A549 (cell line): Measurements from ENCODE around the gene NFIA. TPM values are rescaled to one million over a fixed set of nuclear protein-coding genes. Genes with fewer than 3 reads are reported as not detected.

Experiments
- ATAC-seq, 2 experiments: fragments of 200-7000 bp in 1 of 2; fragments of >200 bp in 1 of 2; cut with Nextera tagmentation in 1 of 2; cut with Tn5 transposase in 1 of 2; 3 replicates each; pipeline versions ENCODE4 v1.8.0 to v1.9.1; 2018 to 2020; ENCODE audit warnings: mild to moderate bottlenecking in 1 of 2, moderate library complexity in 1 of 2
- CTCF ChIA-PET: fragments of 300-600 bp; sonication (Branson Sonifier 250); formaldehyde crosslinking; extraction: SDS; loops from one replicate; lab custom pipeline; 2021; ENCODE audit warnings: antibody characterized with exemption, inconsistent platforms; lab: Yijun Ruan, JAX
- POLR2A ChIA-PET: fragments of 350-600 bp; formaldehyde crosslinking; extraction: SDS; loops from one replicate; lab custom pipeline; 2021; ENCODE audit warnings: antibody characterized with exemption, inconsistent platforms; lab: Yijun Ruan, JAX
- DNase-seq, 2 experiments: peaks; one replicate each; pipeline versions ENCODE4 v3.0.0 to v3.0.0-alpha.2; 2011 to 2016; ENCODE audit warnings: low read depth in 1 of 2, low spot score in 1 of 2
- FAIRE-seq: peaks from 2 replicates; lab custom pipeline; 2011; peaks lifted over from hg19 to GRCh38; lab: Jason Lieb, UNC
- H3K27ac ChIP-seq, 2 experiments: fragments of >200 bp; sonication (Bioruptor Twin); formaldehyde crosslinking; 3 replicates each; pipeline ENCODE4 v1.5.1; 2016 to 2017
- H3K4me1 ChIP-seq: fragments of >200 bp; sonication (Bioruptor Twin); formaldehyde crosslinking; 3 replicates; pipeline ENCODE4 v1.6.1; 2016
- H3K4me2 ChIP-seq: fragments of >200 bp; sonication (Bioruptor Twin); formaldehyde crosslinking; 3 replicates; pipeline ENCODE4 v1.6.1; 2016
- H3K4me3 ChIP-seq: fragments of >200 bp; sonication (Bioruptor Twin); formaldehyde crosslinking; 3 replicates; pipeline ENCODE4 v1.5.1; 2016
- H3K9me3 ChIP-seq: fragments of >200 bp; sonication (Bioruptor Twin); formaldehyde crosslinking; 3 replicates; pipeline ENCODE4 v1.6.1; 2016
- BHLHE40 ChIP-seq: IDR thresholded peaks from 2 replicates; pipeline ENCODE4 v1.6.1; 2012; ENCODE audit warnings: low read depth, low read length, inconsistent platforms
- CBX2 ChIP-seq: fragments of 200-600 bp; sonication (generic); IDR thresholded peaks from 2 replicates; pipeline ENCODE4 v1.6.1; 2016; ENCODE audit warnings: low read depth, mild to moderate bottlenecking, borderline replicate concordance
- CBX8 ChIP-seq: fragments of 200-600 bp; sonication (generic); IDR thresholded peaks from 2 replicates; pipeline ENCODE4 v1.6.1; 2016
- CHD2 ChIP-seq: fragments of 150-350 bp; IDR thresholded peaks from 2 replicates; pipeline ENCODE4 v1.6.1; 2014; ENCODE audit warnings: low read length; ENCODE audit not compliant: partially characterized antibody
- E2F6 ChIP-seq: IDR thresholded peaks from 2 replicates; pipeline ENCODE4 v1.6.1; 2012; ENCODE audit warnings: low read depth, borderline replicate concordance
- EHMT2 ChIP-seq: fragments of 200-600 bp; sonication (generic); IDR thresholded peaks from 2 replicates; pipeline ENCODE4 v1.6.1; 2016; ENCODE audit warnings: antibody characterized with exemption, low read depth, mild to moderate bottlenecking, moderate library complexity
- EP300 ChIP-seq, 2 experiments: fragments of >200 bp; sonication (Bioruptor Twin); formaldehyde crosslinking; IDR thresholded peaks; 2 replicates in 1 of 2; 3 replicates in 1 of 2; pipeline ENCODE4 v1.6.1; 2016 to 2017
- FOSB ChIP-seq: fragments of 250-450 bp; sonication (Bioruptor Pico); IDR thresholded peaks from 2 replicates; pipeline ENCODE4 v1.5.0; 2020; ENCODE audit warnings: mild to moderate bottlenecking, moderate library complexity
- HOXB13 ChIP-seq: fragments of 250-450 bp; sonication (Bioruptor Pico); IDR thresholded peaks from 2 replicates; pipeline ENCODE4 v1.5.0; 2020; ENCODE audit warnings: low read depth, mild to moderate bottlenecking, moderate library complexity
- HOXB5 ChIP-seq: fragments of 250-450 bp; sonication (Bioruptor Pico); IDR thresholded peaks from 2 replicates; pipeline ENCODE4 v1.5.0; 2020; ENCODE audit warnings: mild to moderate bottlenecking, moderate library complexity
- JUNB ChIP-seq: fragments of >200 bp; sonication (Bioruptor Twin); formaldehyde crosslinking; IDR thresholded peaks from 2 replicates; pipeline ENCODE4 v1.6.1; 2016
- KDM1A ChIP-seq: fragments of 200-600 bp; sonication (generic); IDR thresholded peaks from 2 replicates; pipeline ENCODE4 v1.6.1; 2016; ENCODE audit warnings: low read depth, mild to moderate bottlenecking
- MAFK ChIP-seq: fragments of 450-650 bp; IDR thresholded peaks from 2 replicates; pipeline ENCODE4 v1.6.1; 2014; ENCODE audit not compliant: partially characterized antibody
- MAX ChIP-seq: IDR thresholded peaks from 2 replicates; pipeline ENCODE4 v1.6.1; 2012
- NFE2L2 ChIP-seq: fragments of 150-350 bp; conservative IDR thresholded peaks from 2 replicates; pipeline ENCODE4 v1.6.1; 2014; ENCODE audit warnings: low read length
- NPAS2 ChIP-seq: fragments of 250-450 bp; sonication (Bioruptor Pico); IDR thresholded peaks from 2 replicates; pipeline ENCODE4 v1.8.0; 2022; ENCODE audit warnings: mild to moderate bottlenecking, moderate library complexity, borderline replicate concordance
- NR3C1 ChIP-seq: fragments of >200 bp; sonication (Bioruptor Twin); formaldehyde crosslinking; IDR thresholded peaks from 3 replicates; pipeline ENCODE4 v1.6.1; 2017
- PHF8 ChIP-seq: fragments of 200-600 bp; sonication (generic); IDR thresholded peaks from 2 replicates; pipeline ENCODE4 v1.6.1; 2016; ENCODE audit warnings: low read depth, mild to moderate bottlenecking, antibody characterized with exemption, moderate library complexity, borderline replicate concordance
- POLR2A ChIP-seq: IDR thresholded peaks from 2 replicates; pipeline ENCODE4 v1.6.1; 2012; ENCODE audit warnings: mild to moderate bottlenecking, low read length
- POLR2AphosphoS2 ChIP-seq: conservative IDR thresholded peaks from 2 replicates; pipeline ENCODE4 v1.6.1; 2012; ENCODE audit warnings: low read length, improper control_type of control experiment, inconsistent platforms
- RNF2 ChIP-seq: fragments of 200-600 bp; sonication (generic); IDR thresholded peaks from 2 replicates; pipeline ENCODE4 v1.6.1; 2016; ENCODE audit warnings: low read depth, mild to moderate bottlenecking, antibody characterized with exemption, moderate library complexity, borderline replicate concordance
- SMC3 ChIP-seq: fragments of >200 bp; sonication (Bioruptor Twin); formaldehyde crosslinking; IDR thresholded peaks from 3 replicates; pipeline ENCODE4 v1.6.1; 2018; ENCODE audit warnings: inconsistent platforms
- SREBF2 ChIP-seq: fragments of 450-650 bp; IDR thresholded peaks from 2 replicates; pipeline ENCODE4 v1.6.1; 2014; ENCODE audit warnings: mild to moderate bottlenecking, moderate library complexity
- TFCP2L1 ChIP-seq: fragments of 250-450 bp; sonication (Bioruptor Pico); IDR thresholded peaks from 2 replicates; pipeline ENCODE4 v1.5.0; 2021; ENCODE audit warnings: mild to moderate bottlenecking
- TP53 ChIP-seq: fragments of 250-450 bp; sonication (Bioruptor Pico); IDR thresholded peaks from 2 replicates; pipeline ENCODE4 v1.5.0; 2021; ENCODE audit warnings: mild to moderate bottlenecking, moderate library complexity
- USF2 ChIP-seq: fragments of 450-650 bp; IDR thresholded peaks from 2 replicates; pipeline ENCODE4 v1.6.1; 2014; ENCODE audit warnings: antibody characterized with exemption
- ZNF302 ChIP-seq: fragments of 250-450 bp; sonication (Bioruptor Pico); IDR thresholded peaks from 2 replicates; pipeline ENCODE4 v1.9.0; 2021; ENCODE audit warnings: inconsistent platforms, mild to moderate bottlenecking, moderate library complexity
- ZSCAN20 ChIP-seq: fragments of 250-450 bp; sonication (Bioruptor Pico); IDR thresholded peaks from 2 replicates; pipeline ENCODE4 v1.8.0; 2022; ENCODE audit warnings: mild to moderate bottlenecking, moderate library complexity
- WGBS: methylation state at CpG from one replicate; pipeline ENCODE4 v1.1.6; 2017; ENCODE audit errors: missing lambda C conversion rate; 5-methylcytosine and 5-hydroxymethylcytosine counted together
- polyA plus RNA-seq, 4 experiments: library from polyadenylated mRNA; depleted of rRNA in 3 of 4; stranded (reverse); fragments of >200 nt; fragmentation: RNase III in 1 of 4; extraction: RNeasy Plus Mini Kit Qiagen cat#74134 plus additional on column Dnase treatment in 1 of 4; gene quantifications; 2 replicates in 3 of 4; 3 replicates in 1 of 4; pipeline ENCODE4 v1.2.3, GENCODE V29; 2011 to 2017

NFIA gene
- polyA plus RNA-seq, 2 of the 4 experiments (the other 2 are of a cell fraction), result 6.5 to 25.8 TPM

- Histone ChIP-seq H3K4me1 (peaks cover 46% of the 10 kb centered on the region), H3K9me3 (no peaks in the 10 kb centered on the region), H3K27ac (no peak overlapping the region), H3K4me3 (no peak overlapping the region), H3K4me2 (no peak overlapping the region)
- ChIA-PET CTCF (no interaction called here), POLR2A (no interaction called here)
- FAIRE-seq, result no peak
- 93% methylated on average over 3 of the region's 3 CpGs for WGBS
- DNase-seq, result no peak
- ATAC-seq, result no peak
- no peak for TF ChIP-seq NFE2L2
- no peak for TF ChIP-seq RNF2
- no peak for TF ChIP-seq HOXB13
- no peak for TF ChIP-seq SREBF2
- TF ChIP-seq POLR2AphosphoS2, result no peak
- TF ChIP-seq EP300 (IDR thresholded peaks at IDR 0.05), result no peak
- TF ChIP-seq ZSCAN20, result no peak
- no peak for TF ChIP-seq ZNF302 (CRISPR knock-in tag)
Measured at GRCh38 chr1:61087571-61087970, 5.2 kb downstream of the NFIA start.

GRCh38 chr1:61088163-61088974, 6.0 kb downstream of the NFIA start:
- 93% methylated on average over 25 of the region's 25 CpGs for WGBS
- CTCF ChIA-PET, result no interaction called here
- no peaks in the 10 kb centered on the region for H3K9me3 ChIP-seq
- ATAC-seq (no peak), FAIRE-seq (no peak), DNase-seq (no peak)
- no peak overlapping the region for H3K4me3 ChIP-seq
- no peak overlapping the region for H3K27ac ChIP-seq
- H3K4me1 ChIP-seq, result peaks cover 49% of the 10 kb centered on the region
- POLR2A ChIA-PET, result no interaction called here
- H3K4me2 ChIP-seq, result no peak overlapping the region
- TF ChIP-seq JUNB (no peak), EHMT2 (no peak), BHLHE40 (no peak), MAFK (no peak), NPAS2 (no peak), TP53 (no peak), HOXB13 (no peak), POLR2A (no peak), CBX2 (no peak), MAX (no peak), CBX8 (no peak)

- 25% methylated on average over 4 of the region's 4 CpGs for WGBS
- no peak overlapping the region for H3K4me3 ChIP-seq
- H3K4me2 ChIP-seq, result peak overlapping the region; percentile 18; the same call in 1 of the 3 replicates
- ChIA-PET POLR2A (interaction anchor here (0.7 kb wide), 1 partner anchor 34 kb away, joined by 6 read pairs; no protein-coding TSS in a partner anchor), CTCF (no interaction called here)
- no peaks in the 10 kb centered on the region for H3K9me3 ChIP-seq
- FAIRE-seq (no peak), DNase-seq (no peak), ATAC-seq (no peak)
- peaks cover 55% of the 10 kb centered on the region for H3K4me1 ChIP-seq
- no peak for TF ChIP-seq KDM1A
- no peak for TF ChIP-seq POLR2A
- no peak for TF ChIP-seq CHD2
- TF ChIP-seq HOXB5 (CRISPR knock-in tag), result no peak
- TF ChIP-seq USF2, result no peak
- no peak overlapping the region for H3K27ac ChIP-seq
Measured at GRCh38 chr1:61089338-61089737, 7.0 kb downstream of the NFIA start.

GRCh38 chr1:61089741-61090140, 7.4 kb downstream of the NFIA start:
- Histone ChIP-seq H3K4me1 (peaks cover 55% of the 10 kb centered on the region), H3K4me2 (peak overlapping the region; percentile 18; the same call in 1 of the 3 replicates), H3K9me3 (no peaks in the 10 kb centered on the region)
- DNase-seq (no peak), ATAC-seq (no peak)
- TF ChIP-seq BHLHE40 (no peak), E2F6 (no peak), ZSCAN20 (no peak), NR3C1 (no peak), NPAS2 (no peak), EP300 (IDR thresholded peaks at IDR 0.05) (no peak), FOSB (no peak), CHD2 (no peak), SMC3 (no peak), CBX2 (no peak), TFCP2L1 (CRISPR knock-in tag) (no peak), PHF8 (no peak), JUNB (no peak), SREBF2 (no peak), USF2 (no peak), POLR2A (no peak), HOXB5 (CRISPR knock-in tag) (no peak)
- TF ChIP-seq, all 56 proteins: peak for 0
- no peak for FAIRE-seq
- CTCF ChIA-PET, result no interaction called here
- no peak overlapping the region for H3K27ac ChIP-seq
- POLR2A ChIA-PET, result interaction anchor here (0.7 kb wide), 1 partner anchor 34 kb away, joined by 6 read pairs; no protein-coding TSS in a partner anchor
- no peak overlapping the region for H3K4me3 ChIP-seq
